GM19043 (cell line): ENCODE data around the gene ADD1.

ENCODE experiments used
- ATAC-seq: cut with Tn5 transposase; IDR thresholded peaks from one replicate; pipeline ENCODE4 v1.9.1; 2021; ENCODE audit warnings: low read depth; ENCODE audit not compliant: unreplicated experiment

The ADD1 gene

GRCh38 chr4:2855584-2855983, 11.9 kb downstream of the ADD1 start:
- ATAC-seq, result no peak

GRCh38 chr4:2856266-2856665, 12.6 kb downstream of the ADD1 start:
- no peak for ATAC-seq

GRCh38 chr4:2857349-2857927, 13.8 kb downstream of the ADD1 start:
- no peak for ATAC-seq

GRCh38 chr4:2858451-2859217, 15.0 kb downstream of the ADD1 start:
- no peak for ATAC-seq

DNA sequence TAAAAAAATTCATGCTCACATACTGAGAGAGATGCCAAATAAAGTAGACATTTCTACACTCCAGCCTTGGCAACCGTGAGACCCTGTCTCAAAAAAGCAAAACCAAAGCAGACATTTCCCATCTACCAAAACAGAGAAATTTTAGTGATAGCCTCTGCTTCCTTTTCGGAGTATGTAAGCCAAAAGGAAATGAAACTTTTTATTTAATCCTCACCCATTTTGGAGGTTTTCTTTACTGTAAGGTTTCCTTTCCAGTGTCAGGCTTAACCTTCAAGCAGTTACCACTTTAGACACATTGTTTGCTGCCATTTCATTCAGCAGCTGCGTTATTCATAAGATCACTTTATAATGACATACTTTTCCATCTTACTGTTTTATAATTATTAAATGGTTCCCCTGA, 15.9 kb downstream of the ADD1 start:
- ATAC-seq, result no peak

GRCh38 chr4:2860391-2861348, 17.0 kb downstream of the ADD1 start:
- no peak for ATAC-seq

DNA sequence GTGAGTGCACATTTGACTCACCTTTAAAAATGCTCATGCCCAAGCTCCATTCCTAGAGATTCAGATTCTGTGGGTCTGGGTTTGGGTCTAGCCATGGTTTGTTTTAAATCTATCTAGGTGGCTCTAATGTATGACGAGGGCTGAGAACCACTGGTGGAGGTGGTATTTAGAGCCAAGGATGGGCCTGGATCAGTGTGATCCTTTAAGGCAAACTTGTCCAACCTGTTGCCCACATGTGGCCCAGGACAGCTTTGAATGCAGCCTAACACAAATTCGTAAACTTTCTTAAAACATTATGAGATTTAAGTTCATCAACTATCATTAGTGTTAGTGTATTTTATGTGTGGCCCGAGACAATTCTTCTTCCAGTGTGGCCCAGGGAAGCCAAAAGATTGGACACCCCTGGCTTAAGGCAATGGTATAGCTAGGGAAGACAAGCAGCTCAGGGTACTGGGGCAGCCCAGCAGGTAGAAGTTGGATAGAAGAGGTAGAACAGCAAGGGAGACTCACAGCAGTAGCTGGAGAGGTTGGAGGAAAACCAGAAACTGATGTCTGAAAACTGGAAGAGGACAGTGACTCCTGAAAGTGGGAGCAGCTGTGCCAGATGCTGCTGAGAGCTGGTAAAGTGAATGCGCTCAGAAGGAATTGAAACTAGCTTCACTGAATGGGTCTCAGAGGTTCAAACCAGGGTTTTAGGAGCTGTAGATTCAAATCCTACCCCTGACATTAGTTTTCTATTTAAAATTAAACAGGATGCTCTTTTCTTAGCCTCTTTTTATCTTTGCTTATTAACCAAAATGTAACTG, 18.2 kb downstream of the ADD1 start:
- peak; percentile 59 for ATAC-seq

DNA sequence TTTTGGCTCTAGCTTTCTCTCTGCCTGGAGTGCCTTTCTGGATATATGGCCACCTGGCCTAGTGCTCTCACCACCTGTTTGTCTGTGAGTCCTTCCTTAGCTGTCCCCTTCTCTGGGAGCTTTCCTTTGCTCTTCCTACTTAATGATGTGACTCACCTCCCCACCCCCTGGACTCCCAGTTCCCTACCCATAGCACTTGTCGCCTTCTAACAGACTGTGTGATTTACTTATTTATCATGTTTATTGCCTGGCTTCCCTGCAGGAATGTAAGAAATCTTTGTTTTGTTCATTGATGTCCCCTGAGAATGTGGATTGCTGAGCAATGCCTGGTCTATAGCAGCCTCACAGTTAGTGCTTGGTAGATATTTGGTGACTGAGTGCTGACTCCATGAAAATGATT, 18.9 kb downstream of the ADD1 start:
- no peak for ATAC-seq

- no peak for ATAC-seq
These were observed 20.0 kb downstream of the ADD1 start for GRCh38 chr4:2863649-2864048.

GRCh38 chr4:2865196-2865780, 21.6 kb downstream of the ADD1 start:
- ATAC-seq, result no peak

GRCh38 chr4:2866160-2866861, 22.7 kb downstream of the ADD1 start:
- no peak for ATAC-seq

- ATAC-seq, result no peak
These were observed 23.2 kb downstream of the ADD1 start for GRCh38 chr4:2866891-2867290.

DNA sequence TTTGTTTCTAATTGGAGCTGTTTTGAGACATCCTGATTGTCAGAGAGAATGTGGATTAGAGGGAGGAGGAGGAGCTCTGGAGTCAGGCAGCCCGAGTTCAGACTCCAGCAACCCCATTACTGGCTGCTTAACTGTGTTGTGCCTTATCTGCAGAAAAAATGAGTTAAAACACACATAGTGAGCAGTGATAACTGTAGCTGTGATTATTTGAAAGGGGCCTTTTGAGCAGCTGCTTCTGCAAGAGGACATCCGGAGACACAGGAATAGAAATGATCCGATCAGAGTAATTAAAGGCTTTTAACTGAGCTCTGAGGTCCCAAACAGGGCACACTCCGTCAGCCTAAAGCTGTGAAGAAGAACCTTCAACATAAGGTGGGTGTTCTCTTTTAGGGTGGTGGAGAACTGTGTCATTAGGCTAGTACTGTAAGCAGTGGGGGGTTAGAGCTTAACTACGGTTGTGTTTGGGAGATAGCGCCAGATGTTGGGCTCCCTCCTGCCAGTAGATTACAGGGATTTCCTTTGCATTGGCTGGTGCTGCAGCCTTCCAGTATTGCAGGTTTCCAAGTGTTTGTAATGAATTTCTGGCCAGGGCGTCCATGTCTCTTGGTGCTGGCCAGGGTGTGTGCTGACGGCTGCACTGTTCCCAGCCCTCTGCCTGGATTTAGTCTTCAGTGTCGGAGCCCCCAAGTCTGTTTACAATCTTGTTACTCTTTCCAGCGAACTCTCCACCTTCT, 24.3 kb downstream of the ADD1 start:
- ATAC-seq, result no peak

- no peak for ATAC-seq
These were observed 25.3 kb downstream of the ADD1 start for GRCh38 chr4:2868877-2869487.

GRCh38 chr4:2869659-2870058, 26.0 kb downstream of the ADD1 start:
- ATAC-seq, result no peak

DNA sequence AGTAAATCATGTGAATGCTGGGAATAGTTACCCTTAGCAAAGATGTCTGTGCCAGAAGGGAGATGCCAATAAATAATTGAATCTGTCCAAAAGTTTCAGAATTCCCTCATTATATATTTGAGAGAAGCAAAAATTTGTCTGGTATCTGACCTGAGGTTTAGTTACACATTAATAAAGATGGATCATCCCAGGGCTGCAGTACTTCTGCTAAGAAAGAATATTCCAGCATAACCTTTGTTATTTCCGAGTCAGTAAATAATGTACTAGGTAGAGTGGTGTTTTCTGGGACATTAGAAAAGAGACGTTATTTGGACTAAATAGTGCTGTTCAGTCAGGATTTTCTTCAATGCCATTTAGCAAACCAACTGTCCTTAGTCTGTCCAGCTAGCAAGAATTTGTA, 26.4 kb downstream of the ADD1 start:
- ATAC-seq, result no peak

GRCh38 chr4:2871466-2871865, 27.8 kb downstream of the ADD1 start:
- ATAC-seq, result no peak

- no peak for ATAC-seq
These were observed 28.3 kb downstream of the ADD1 start for GRCh38 chr4:2871911-2872310.
